ENCODE data around the gene AGPAT3.

Gene AGPAT3

DNA sequence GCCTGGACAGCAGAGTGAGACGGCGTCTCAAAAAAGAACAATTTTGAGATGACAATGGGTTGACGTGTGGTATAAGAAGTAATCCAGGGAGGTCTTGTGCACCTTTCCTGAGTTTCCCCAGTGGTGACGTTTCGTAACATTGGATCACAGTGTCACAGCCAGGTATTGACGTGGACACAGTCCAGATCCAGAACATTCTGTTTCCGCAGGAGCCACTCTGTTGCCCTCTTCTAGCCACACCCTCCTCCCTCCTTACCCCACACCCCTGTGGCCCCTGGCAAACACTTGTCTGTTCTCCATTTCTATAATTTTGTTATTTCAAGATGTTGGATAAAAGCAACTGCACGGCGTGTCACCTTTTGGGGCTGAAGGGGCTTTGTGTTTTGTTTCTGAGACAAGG is 140.6 kb downstream of the AGPAT3 start:
- no peak for DNase-seq

GRCh38 chr21:44006017-44006619 is 141.1 kb downstream of the AGPAT3 start:
- peak; percentile 53 to 69 for DNase-seq

DNA sequence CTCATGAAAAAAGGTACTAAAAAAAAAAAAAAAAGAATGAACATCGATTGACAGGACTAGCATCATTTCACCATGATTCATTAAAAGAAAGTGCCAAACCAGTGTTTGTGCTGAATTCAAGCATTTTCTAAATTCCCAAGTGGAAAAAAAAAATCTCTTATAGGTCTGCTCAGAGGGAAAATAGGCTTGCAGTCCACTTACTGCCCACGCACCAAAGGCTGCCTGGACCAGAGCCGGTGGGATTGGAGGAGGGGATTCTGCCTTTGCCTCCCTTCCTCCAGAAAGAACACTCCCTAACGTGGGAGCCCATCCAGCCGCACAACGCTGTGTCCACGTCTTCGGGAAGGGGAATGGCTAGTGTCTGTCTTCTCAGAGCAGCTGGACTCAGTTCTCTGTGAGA is 141.6 kb downstream of the AGPAT3 start:
- DNase-seq = no peak

DNA sequence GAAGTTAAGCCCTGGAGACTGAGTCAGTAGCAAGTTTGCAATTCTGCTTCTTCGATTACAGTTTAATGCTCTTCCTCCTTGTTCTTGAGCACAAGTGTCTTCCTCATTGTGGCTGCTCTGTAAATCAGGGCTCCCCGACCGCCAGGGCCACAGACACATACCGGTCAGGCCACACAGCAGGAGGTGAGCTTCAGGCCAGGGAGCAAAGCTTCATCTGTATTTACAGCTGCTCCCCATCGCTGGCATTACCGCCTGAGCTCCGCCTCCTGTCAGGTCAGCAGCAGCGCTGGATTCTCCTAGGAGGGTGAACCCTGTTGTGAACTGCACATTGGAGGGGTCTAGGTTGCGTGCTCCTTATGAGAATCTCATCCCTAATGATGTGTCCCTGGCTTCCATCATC is 145.4 kb downstream of the AGPAT3 start:
- DNase-seq = no peak

- DNase-seq = no peak
These were observed 146.1 kb downstream of the AGPAT3 start for GRCh38 chr21:44011123-44011522.

- peak; percentile 31 to 66 for DNase-seq
These were observed 146.8 kb downstream of the AGPAT3 start, which contains the start of gene TRAPPC10 for GRCh38 chr21:44011579-44012473. TSS of gene TRAPPC10 (plus strand) at chr21:44012309. CDS start at chr21:44012494, 185 bp downstream.

DNA sequence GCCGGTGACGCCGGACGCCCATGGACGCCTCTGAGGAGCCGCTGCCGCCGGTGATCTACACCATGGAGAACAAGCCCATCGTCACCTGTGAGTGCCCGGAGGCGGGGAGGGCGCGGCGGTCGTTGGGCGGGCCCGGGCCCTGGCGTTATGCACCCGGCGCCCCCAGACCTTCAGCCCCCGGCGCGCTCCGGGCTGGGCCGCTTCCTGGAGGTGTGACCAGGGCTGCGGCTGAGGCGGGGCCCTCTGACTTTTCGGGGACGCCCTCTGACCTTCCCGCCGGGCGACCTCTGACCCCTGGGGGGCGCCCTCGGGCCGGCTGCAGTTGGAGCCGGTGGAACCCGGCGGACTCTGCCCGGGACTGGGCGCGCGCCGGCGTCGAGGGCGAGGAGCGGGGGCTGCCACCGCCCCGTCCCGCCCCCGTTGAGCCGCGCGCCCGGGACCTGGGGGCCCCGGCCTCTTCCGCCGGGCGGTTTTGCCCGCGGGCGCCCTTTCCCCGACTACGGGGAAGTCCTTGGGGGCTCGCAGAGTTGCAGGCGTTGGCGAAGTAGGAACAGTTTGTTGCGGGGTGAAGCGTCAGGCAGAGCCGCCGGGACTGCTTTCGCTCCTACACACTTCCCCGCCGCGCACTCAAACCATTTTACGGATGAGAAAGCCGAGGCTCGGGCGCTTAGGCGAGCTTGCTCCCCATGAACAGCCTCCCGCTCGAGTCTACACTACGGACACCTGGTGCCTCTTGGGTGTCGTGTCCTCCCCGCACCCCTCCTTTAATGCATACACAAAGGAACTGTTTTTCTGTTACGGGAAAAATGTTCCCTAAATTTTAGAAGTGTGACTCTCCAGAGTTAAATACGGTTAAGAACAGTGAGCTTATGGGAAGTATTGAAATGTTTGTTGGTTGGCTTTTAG is 147.7 kb downstream of the AGPAT3 start:
- DNase-seq = peak in 1 of 2 experiments; percentile 33

GRCh38 chr21:44013380-44014088 is 148.5 kb downstream of the AGPAT3 start:
- peak in 1 of 2 experiments; percentile 8 for DNase-seq

- DNase-seq = no peak
These were observed 152.6 kb downstream of the AGPAT3 start for GRCh38 chr21:44017601-44018000.

- no peak for DNase-seq
These were observed 153.1 kb downstream of the AGPAT3 start for GRCh38 chr21:44018127-44018526.

- no peak for DNase-seq
These were observed 154.0 kb downstream of the AGPAT3 start for GRCh38 chr21:44018813-44019567.

- DNase-seq = no peak
These were observed 154.5 kb downstream of the AGPAT3 start for GRCh38 chr21:44019568-44019958.

DNA sequence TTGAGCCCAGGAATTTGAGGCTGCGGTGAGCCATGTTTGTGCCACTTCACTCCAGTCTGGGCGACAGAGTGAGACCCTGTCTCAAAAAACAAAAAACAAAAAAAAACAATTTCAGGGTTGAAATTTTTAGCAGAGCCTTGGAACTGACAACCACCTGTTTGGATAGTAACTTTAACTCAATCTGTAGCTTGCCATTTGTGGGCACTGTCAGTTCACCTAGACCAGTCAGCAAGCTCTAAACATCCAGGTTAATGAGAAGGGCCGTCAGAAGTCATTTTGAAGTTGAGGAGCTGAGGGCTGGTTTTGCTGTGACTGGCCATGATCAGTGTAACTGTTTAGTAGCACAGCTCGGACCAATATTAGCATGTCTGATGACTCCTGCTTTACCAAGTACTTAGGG is 155.5 kb downstream of the AGPAT3 start:
- no peak for DNase-seq

- DNase-seq = no peak
These were observed 156.0 kb downstream of the AGPAT3 start for GRCh38 chr21:44021064-44021463.

- DNase-seq = no peak
These were observed 159.2 kb downstream of the AGPAT3 start for GRCh38 chr21:44024257-44024656.

DNA sequence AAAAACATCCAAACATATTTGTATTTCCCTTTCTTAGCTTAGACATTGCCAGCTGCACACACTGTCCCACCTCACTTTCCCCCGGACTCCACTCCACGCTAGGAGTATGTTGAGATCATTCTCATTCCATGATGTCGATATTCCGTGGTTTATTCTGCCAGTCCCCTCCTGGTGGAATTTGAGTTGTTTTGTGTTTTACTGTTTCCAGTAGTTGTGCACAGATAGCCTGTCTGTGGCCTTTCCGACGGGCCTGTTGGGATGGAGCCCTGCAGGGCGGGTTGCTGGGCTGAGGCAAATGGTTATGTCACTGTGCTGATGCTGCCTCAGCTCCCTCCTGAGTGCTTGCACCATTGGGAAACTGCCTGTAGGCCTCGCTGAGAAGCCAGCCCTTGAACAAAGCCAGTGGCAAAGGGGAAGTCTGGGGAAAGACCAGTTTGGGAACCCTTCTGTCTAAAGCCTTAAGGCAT is 159.9 kb downstream of the AGPAT3 start:
- no peak for DNase-seq

- no peak for DNase-seq
These were observed 162.7 kb downstream of the AGPAT3 start for GRCh38 chr21:44027607-44028286.

GRCh38 chr21:44028287-44028659 is 163.2 kb downstream of the AGPAT3 start:
- DNase-seq = no peak

GRCh38 chr21:44029460-44030087 is 164.6 kb downstream of the AGPAT3 start:
- DNase-seq = no peak

DNA sequence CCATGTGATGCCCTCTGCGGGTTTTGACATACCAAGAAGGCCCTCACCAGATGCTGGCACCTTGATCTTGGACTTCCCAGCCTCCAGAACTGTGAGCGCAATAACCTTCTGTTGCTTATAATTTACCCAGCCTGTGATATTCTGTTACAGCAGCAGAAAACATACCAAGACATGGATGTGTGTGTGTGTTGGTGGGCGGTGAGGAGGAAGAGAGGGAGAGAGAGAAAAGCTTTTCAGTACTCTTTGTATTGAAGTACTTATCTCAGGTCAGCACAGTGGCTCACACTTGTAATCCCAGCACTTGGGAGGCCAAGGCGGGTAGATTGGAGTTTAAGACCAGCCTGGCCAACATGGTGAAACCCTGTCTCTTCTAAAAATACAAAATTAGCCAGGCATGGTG is 170.2 kb downstream of the AGPAT3 start:
- no peak for DNase-seq

Data from SW 1271 (cell line).